Measurements from ENCODE around the gene VPS37C. TPM values are rescaled to one million over a fixed set of nuclear protein-coding genes. Genes with fewer than 3 reads are reported as not detected.

VPS37C gene
- total and polyA plus RNA-seq, 2 experiments from 2014 or later: 13.1 to 13.4 TPM

DNA sequence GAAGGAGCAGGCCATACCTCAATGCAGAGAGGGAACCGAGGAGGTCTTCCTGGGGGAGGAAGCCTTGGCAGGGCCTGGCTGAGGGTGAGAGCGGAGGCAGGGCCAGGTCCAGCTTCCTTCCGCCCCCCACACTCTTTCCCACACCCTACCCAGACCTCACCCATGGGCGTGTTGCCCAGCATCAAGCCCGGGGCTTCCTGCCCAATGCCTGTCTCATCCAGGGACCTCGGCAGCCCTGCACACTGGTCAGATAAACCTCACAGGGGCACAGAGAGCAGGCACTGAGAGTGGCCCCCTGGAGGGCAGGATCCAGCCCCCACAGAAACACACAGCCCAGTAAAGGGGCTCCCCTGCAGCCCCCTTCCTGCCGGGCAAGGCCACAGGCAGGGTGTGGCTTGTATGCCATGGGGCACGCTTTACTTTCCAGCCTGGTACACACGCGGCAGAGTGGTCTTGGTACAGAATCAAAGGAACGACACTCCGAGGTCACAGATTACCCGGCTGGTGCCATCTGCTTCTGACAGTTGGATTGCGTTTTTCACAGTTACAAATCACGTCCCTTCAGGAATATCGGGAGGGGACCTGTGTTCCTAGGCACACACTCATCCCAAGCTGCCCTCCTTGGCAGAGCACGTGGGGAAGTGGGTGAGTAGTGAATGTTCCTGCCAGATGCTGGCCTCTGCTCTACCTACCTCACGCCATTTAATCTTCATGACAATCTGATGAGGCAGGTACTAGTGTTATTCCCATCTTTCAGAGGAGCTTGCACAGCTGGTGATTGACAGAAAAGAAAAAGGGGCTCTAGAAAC is 79.0 kb downstream of the VPS37C start:
- no peak for DNase-seq
- Histone ChIP-seq H3K9me3 (ENCODE audit: low read depth) (no peaks in the 10 kb centered on the region), H3K27ac (no peak overlapping the region), H3K9ac (no peak overlapping the region), H3K79me2 (ENCODE audit: insufficient read depth) (no peaks in the 10 kb centered on the region), H3K4me3 (no peak overlapping the region), H3K36me3 (ENCODE audit: low read depth) (no peaks in the 10 kb centered on the region), H3K4me1 (ENCODE audit: insufficient read depth) (no peaks in the 10 kb centered on the region), H3K4me2 (ENCODE audit: unreplicated experiment) (no peak overlapping the region), H2AFZ (no peak overlapping the region), H4K20me1 (ENCODE audit: insufficient read depth) (no peaks in the 10 kb centered on the region), H3F3A (ENCODE audit: insufficient read depth) (no peaks in the 10 kb centered on the region), H3K27me3 (replicated peaks; ENCODE audit: insufficient read depth) (peaks cover 3% of the 10 kb centered on the region), H3K9me2 (ENCODE audit: insufficient read depth) (no peaks in the 10 kb centered on the region)
- 30 to 34% methylated on average over 18 of the region's 18 CpGs for WGBS, 2 experiments (ENCODE audit: low coverage in 1 of 2, low lambda C conversion rate in 2 of 2, missing lambda C conversion rate in 2 of 2)
- TF ChIP-seq EZH2 (IDR thresholded peaks at IDR 0.05; ENCODE audit: insufficient read depth, poor library complexity, severe bottlenecking): no peak
- no peak for TF ChIP-seq EZH2phosphoT487 (IDR thresholded peaks at IDR 0.05; ENCODE audit: insufficient read depth, low read depth)
- in situ Hi-C loops (cut with MboI): no loop called here

DNA sequence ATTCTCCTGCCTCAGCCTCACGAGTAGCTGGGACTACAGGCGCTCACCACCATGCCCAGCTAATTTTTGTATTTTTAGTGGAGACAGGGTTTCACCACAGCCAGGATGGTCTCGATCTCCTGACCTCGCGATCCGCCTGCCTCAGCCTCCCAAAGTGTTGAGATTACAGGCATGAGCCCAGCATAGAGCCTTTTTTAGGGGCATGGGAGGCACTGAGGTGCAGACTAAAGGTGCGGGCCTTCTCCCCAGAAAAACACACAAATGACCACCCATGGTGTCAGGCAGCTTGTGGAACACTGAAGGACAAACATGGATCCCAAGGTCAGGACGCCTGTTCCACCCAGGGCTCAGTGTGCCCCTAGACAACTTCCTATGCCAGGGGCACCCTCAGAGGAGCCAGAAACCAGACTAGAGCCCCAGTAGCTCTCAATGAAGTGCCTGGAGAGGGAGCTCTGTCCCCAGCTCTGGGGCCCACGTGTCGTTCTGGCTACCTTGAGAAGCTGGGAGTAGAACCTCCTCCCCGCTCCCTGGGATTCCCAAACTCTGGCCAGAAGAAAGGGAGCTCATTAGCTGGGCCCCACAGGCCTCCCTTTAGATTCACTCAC is 80.1 kb downstream of the VPS37C start:
- Histone ChIP-seq H3K4me1 (ENCODE audit: insufficient read depth) (no peaks in the 10 kb centered on the region), H3K4me3 (no peak overlapping the region), H3K4me2 (ENCODE audit: unreplicated experiment) (no peak overlapping the region), H2AFZ (no peak overlapping the region), H3K79me2 (ENCODE audit: insufficient read depth) (no peaks in the 10 kb centered on the region), H4K20me1 (ENCODE audit: insufficient read depth) (no peaks in the 10 kb centered on the region), H3K9ac (no peak overlapping the region), H3K27ac (no peak overlapping the region), H3F3A (ENCODE audit: insufficient read depth) (no peaks in the 10 kb centered on the region), H3K27me3 (replicated peaks; ENCODE audit: insufficient read depth) (peaks cover 8% of the 10 kb centered on the region), H3K36me3 (ENCODE audit: low read depth) (no peaks in the 10 kb centered on the region), H3K9me2 (ENCODE audit: insufficient read depth) (no peaks in the 10 kb centered on the region), H3K9me3 (ENCODE audit: low read depth) (no peaks in the 10 kb centered on the region)
- WGBS, 2 experiments (ENCODE audit: low coverage in 1 of 2, low lambda C conversion rate in 2 of 2, missing lambda C conversion rate in 2 of 2): 59 to 64% methylated on average over 11 of the region's 11 CpGs
- in situ Hi-C loops (cut with MboI): no loop called here
- TF ChIP-seq EZH2phosphoT487 (IDR thresholded peaks at IDR 0.05; ENCODE audit: insufficient read depth, low read depth): no peak
- TF ChIP-seq EZH2 (IDR thresholded peaks at IDR 0.05; ENCODE audit: insufficient read depth, poor library complexity, severe bottlenecking): no peak
- DNase-seq: no peak

DNA sequence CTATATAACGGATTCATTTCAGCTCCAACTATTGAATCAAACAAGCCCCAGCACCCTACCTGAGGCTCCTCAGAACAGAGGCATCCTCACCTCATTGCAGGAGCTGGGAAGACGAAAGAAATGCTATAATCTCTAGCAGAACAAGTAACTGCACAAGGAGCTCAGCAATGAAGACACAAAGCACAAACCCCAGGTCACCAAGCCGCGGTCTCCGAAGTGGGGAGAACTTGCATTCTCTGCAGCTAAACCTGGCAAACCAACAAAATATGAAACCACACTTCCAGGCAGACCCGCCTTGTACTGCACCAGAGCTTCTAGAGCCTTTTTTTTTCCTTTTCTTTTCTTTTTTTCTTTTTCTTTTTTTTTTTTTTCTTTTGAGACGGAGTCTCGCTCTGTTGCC is 80.7 kb downstream of the VPS37C start:
- Histone ChIP-seq H2AFZ (no peak overlapping the region), H3F3A (ENCODE audit: insufficient read depth) (no peaks in the 10 kb centered on the region), H4K20me1 (ENCODE audit: insufficient read depth) (no peaks in the 10 kb centered on the region), H3K9me2 (ENCODE audit: insufficient read depth) (no peaks in the 10 kb centered on the region), H3K9me3 (ENCODE audit: low read depth) (no peaks in the 10 kb centered on the region), H3K27ac (no peak overlapping the region), H3K27me3 (replicated peaks; ENCODE audit: insufficient read depth) (peaks cover 8% of the 10 kb centered on the region), H3K9ac (no peak overlapping the region), H3K36me3 (ENCODE audit: low read depth) (no peaks in the 10 kb centered on the region), H3K4me3 (no peak overlapping the region), H3K79me2 (ENCODE audit: insufficient read depth) (no peaks in the 10 kb centered on the region), H3K4me2 (ENCODE audit: unreplicated experiment) (no peak overlapping the region), H3K4me1 (ENCODE audit: insufficient read depth) (no peaks in the 10 kb centered on the region)
- TF ChIP-seq EZH2 (IDR thresholded peaks at IDR 0.05; ENCODE audit: insufficient read depth, poor library complexity, severe bottlenecking): no peak
- TF ChIP-seq EZH2phosphoT487 (IDR thresholded peaks at IDR 0.05; ENCODE audit: insufficient read depth, low read depth): no peak
- DNase-seq: no peak
- WGBS, 2 experiments (ENCODE audit: low coverage in 1 of 2, low lambda C conversion rate in 2 of 2, missing lambda C conversion rate in 2 of 2): 62 to 65% methylated on average over 6 to 8 of the region's 8 CpGs
- in situ Hi-C loops (cut with MboI): no loop called here

Other genes with a start within 250 kb of the VPS37C start
- 27.2 and 35.9 TPM in 2 replicates for gene TMEM109, start 247.3 kb downstream of the VPS37C start, total RNA-seq (2014; rRNA removed; shearing (Covaris generic))
- 95.2 and 97.9 TPM in 2 replicates for gene TMEM109, start 247.3 kb downstream of the VPS37C start, polyA plus RNA-seq (2016; fragmentation: Nextera tagmentation; extraction: Ambion mirVana)
- 27.2 and 28.2 TPM in 2 replicates for gene TMEM132A, start 237.0 kb downstream of the VPS37C start, total RNA-seq (2014; rRNA removed; shearing (Covaris generic))
- 10.1 and 12.2 TPM in 2 replicates for gene TMEM132A, start 237.0 kb downstream of the VPS37C start, polyA plus RNA-seq (2016; fragmentation: Nextera tagmentation; extraction: Ambion mirVana)
- 0.51 and 2.2 TPM in 2 replicates for gene SLC15A3, start 209.2 kb downstream of the VPS37C start, total RNA-seq (2014; rRNA removed; shearing (Covaris generic))
- 1.1 and 1.5 TPM in 2 replicates for gene SLC15A3, start 209.2 kb downstream of the VPS37C start, polyA plus RNA-seq (2016; fragmentation: Nextera tagmentation; extraction: Ambion mirVana)
- not detected in 2 replicates for gene CD6, start 189.7 kb downstream of the VPS37C start, total RNA-seq (2014; rRNA removed; shearing (Covaris generic))
- not detected in 2 replicates for gene CD6, start 189.7 kb downstream of the VPS37C start, polyA plus RNA-seq (2016; fragmentation: Nextera tagmentation; extraction: Ambion mirVana)
- gene CD5, start 58.9 kb downstream of the VPS37C start, total RNA-seq (2014; rRNA removed; shearing (Covaris generic)): not detected in 2 replicates
- not detected in 2 replicates for gene CD5, start 58.9 kb downstream of the VPS37C start, polyA plus RNA-seq (2016; fragmentation: Nextera tagmentation; extraction: Ambion mirVana)
- not detected in 2 replicates for gene PGA3, start 42.1 kb upstream of the VPS37C start, total RNA-seq (2014; rRNA removed; shearing (Covaris generic))
- 0.29 TPM in 1 of 2 replicates, not detected in the other for gene PGA3, start 42.1 kb upstream of the VPS37C start, polyA plus RNA-seq (2016; fragmentation: Nextera tagmentation; extraction: Ambion mirVana)
- gene PGA4, start 60.9 kb upstream of the VPS37C start, total RNA-seq (2014; rRNA removed; shearing (Covaris generic)): not detected in 2 replicates
- 0.31 TPM in 1 of 2 replicates, not detected in the other for gene PGA4, start 60.9 kb upstream of the VPS37C start, polyA plus RNA-seq (2016; fragmentation: Nextera tagmentation; extraction: Ambion mirVana)
- gene PGA5, start 79.7 kb upstream of the VPS37C start, total RNA-seq (2014; rRNA removed; shearing (Covaris generic)): not detected in 2 replicates
- gene PGA5, start 79.7 kb upstream of the VPS37C start, polyA plus RNA-seq (2016; fragmentation: Nextera tagmentation; extraction: Ambion mirVana): not detected in 2 replicates
- gene VWCE, start 133.9 kb upstream of the VPS37C start, total RNA-seq (2014; rRNA removed; shearing (Covaris generic)): 0.76 and 1.1 TPM in 2 replicates
- gene VWCE, start 133.9 kb upstream of the VPS37C start, polyA plus RNA-seq (2016; fragmentation: Nextera tagmentation; extraction: Ambion mirVana): 0.61 and 0.70 TPM in 2 replicates
- gene DDB1, start 171.7 kb upstream of the VPS37C start, total RNA-seq (2014; rRNA removed; shearing (Covaris generic)): 229 and 252 TPM in 2 replicates
- gene DDB1, start 171.7 kb upstream of the VPS37C start, polyA plus RNA-seq (2016; fragmentation: Nextera tagmentation; extraction: Ambion mirVana): 160 and 162 TPM in 2 replicates
- 44.3 and 44.6 TPM in 2 replicates for gene TKFC, start 171.8 kb upstream of the VPS37C start, total RNA-seq (2014; rRNA removed; shearing (Covaris generic))
- 35.3 and 39.8 TPM in 2 replicates for gene TKFC, start 171.8 kb upstream of the VPS37C start, polyA plus RNA-seq (2016; fragmentation: Nextera tagmentation; extraction: Ambion mirVana)
- gene CYB561A3, start 200.5 kb upstream of the VPS37C start, total RNA-seq (2014; rRNA removed; shearing (Covaris generic)): 38.4 and 49.0 TPM in 2 replicates
- 42.9 and 52.3 TPM in 2 replicates for gene CYB561A3, start 200.5 kb upstream of the VPS37C start, polyA plus RNA-seq (2016; fragmentation: Nextera tagmentation; extraction: Ambion mirVana)
- 19.0 and 21.5 TPM in 2 replicates for gene TMEM138, start 200.9 kb upstream of the VPS37C start, total RNA-seq (2014; rRNA removed; shearing (Covaris generic))
- gene TMEM138, start 200.9 kb upstream of the VPS37C start, polyA plus RNA-seq (2016; fragmentation: Nextera tagmentation; extraction: Ambion mirVana): 48.3 and 50.2 TPM in 2 replicates
- 23.2 and 33.9 TPM in 2 replicates for gene TMEM216, start 231.2 kb upstream of the VPS37C start, total RNA-seq (2014; rRNA removed; shearing (Covaris generic))
- 20.7 and 23.1 TPM in 2 replicates for gene TMEM216, start 231.2 kb upstream of the VPS37C start, polyA plus RNA-seq (2016; fragmentation: Nextera tagmentation; extraction: Ambion mirVana)